HG02588 (cell line): ENCODE data around the gene CTNNA3.

Source experiments
- ATAC-seq: cut with Tn5 transposase; IDR thresholded peaks from one replicate; pipeline ENCODE4 v1.9.1; 2021; ENCODE audit warnings: mild to moderate bottlenecking, moderate library complexity; ENCODE audit not compliant: unreplicated experiment

The CTNNA3 gene

DNA sequence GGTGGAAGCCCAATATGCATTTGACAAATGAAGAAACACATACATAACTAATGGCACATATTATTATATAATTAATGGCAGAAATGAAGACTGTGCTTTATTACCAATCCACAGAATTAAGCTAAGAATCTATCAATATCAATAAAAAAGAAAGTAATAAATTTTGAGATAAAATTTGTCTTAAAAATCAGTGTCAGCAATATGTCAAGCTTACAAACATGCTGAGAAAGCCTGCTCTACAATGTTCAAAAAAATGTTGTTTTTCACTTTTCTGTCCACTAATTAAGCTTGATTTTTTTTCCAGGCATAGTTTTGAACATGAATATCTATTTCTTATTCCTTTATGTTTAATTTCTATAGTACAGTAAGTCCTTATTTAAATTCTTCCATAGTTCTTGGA is 1491.2 kb downstream of the CTNNA3 start:
- no peak for ATAC-seq

DNA sequence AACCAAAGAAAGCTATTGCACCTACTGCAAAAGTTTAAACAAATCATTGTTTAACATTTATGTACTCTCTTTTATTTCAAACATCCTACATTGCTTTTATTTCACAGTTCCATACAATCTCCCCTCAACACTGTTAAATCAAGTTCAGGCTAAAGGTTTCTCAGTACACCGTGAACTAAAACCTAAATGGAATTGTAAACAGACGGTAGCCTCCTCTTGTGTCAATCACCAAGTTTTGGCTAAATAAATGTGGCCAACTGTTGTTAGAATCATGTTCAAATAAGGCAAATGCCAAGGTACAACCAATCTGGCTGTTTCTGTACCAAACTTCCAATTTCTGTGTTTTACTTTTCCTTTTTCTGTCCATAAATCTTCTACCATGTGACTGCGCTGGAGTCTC is 1493.9 kb downstream of the CTNNA3 start:
- ATAC-seq: no peak

DNA sequence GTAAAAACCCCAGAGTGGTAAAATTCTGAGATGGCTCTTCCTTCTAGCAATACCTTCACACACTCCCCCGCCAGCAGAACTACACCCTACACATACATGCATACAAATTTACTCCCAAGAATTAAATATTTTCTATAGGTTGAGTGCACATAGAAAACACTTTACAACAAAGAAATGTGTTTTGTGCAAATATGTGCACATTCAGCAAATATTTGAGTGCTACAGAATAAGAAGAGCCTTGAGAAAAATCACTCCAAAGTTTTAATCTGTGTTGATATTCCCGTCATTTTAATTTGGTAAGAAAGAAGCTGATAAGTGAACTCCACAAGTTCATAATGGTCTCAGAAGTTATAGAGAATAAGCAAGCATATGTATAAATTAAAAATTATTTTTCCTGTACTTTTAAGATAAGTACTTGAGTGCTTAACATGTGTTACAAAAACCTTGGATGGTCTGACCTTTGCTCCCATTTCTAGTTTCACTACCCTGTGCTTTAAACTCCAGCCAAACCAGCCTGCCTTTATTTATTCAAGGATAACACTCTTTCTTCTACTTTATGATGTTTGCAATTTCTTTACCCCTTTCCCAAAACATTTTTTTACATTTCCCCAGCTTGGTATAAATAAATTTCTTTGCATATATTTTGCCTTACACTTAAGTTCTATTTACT is 1503.7 kb downstream of the CTNNA3 start:
- ATAC-seq: no peak

DNA sequence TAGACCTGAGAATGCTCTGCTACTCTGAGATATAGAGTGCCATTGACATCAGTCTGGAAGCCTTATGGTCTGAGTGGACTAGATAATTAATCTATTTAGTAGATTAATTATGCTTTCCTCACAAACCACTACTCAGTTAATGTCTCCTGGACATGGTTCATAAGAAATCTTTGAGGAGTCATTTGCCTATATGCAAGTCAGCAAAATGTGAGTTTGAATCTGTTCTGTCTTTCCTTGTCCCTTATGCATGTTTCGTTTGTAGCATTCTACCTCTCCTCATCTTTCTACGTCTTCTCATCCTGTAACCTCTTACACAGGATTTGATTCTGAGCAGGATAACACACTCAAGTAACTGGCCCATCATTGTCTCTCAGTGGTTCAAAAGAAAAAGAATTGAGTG is 1505.6 kb downstream of the CTNNA3 start:
- ATAC-seq: no peak

DNA sequence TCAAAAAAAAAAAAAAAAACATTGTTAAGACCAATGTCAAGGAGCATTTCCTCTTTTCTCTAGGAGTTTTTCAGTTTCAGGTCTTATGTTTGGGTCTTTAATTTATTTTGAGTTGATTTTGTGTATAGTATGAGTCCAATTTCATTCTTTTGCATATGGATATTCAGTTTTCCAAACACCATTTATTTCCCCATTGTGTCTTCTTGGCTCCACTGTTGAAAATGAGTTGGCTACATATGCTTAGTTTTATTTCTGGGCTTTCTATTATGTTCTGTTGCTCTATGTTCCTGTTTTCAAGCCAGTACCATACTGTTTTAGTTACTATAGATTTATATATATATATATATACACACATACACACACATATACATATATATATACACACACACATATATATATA is 1506.7 kb downstream of the CTNNA3 start:
- ATAC-seq: no peak

DNA sequence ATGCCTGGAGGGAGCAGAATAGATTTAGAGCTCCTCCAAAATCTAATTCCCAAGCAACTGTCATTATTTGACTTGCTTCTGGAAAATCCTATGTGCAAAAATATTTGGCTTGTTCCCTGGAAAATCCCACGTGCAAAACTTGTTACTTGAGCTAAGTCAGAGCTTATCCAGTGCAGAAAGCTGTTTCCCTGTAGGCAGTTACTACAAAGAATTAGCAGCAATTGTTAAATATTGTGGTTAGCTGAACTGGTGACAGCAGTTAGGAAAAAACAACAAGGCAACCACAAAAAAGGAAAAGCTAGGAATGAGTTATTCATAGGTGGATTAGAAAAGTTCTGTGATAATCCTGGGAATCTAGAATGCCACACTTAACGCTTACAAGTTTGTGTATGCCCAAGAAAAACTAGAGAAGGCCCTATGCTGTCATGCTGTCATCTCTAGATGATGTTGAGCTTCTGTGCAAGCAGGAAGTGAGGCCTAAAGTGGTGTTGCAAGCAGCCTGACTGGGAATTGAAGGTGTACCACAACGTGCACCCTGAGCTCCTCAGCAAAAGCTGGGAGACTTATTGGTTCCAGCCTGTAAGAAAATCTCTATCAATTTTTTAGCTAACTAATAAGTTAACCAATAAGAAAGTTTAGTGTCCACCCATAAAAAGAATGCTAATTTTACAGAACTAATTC is 1508.8 kb downstream of the CTNNA3 start:
- ATAC-seq: no peak

DNA sequence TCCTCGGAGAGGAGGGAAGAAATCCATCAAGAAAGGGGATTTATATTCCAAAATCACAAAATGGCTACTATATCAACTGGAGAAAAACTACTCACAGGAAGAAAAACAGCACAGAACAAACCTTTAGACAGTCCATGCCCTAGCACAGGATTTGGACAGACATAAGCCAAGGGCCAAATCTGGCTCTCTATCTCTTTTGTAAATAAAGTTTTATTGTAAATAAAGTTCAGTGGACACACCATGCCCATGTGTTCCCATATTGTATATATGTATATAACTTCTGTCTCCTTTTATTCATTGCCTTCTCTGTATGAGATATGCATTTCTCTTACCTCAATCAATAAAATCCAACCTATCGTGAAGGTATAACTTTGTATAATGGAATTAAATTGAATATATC is 1513.0 kb downstream of the CTNNA3 start:
- no peak for ATAC-seq

DNA sequence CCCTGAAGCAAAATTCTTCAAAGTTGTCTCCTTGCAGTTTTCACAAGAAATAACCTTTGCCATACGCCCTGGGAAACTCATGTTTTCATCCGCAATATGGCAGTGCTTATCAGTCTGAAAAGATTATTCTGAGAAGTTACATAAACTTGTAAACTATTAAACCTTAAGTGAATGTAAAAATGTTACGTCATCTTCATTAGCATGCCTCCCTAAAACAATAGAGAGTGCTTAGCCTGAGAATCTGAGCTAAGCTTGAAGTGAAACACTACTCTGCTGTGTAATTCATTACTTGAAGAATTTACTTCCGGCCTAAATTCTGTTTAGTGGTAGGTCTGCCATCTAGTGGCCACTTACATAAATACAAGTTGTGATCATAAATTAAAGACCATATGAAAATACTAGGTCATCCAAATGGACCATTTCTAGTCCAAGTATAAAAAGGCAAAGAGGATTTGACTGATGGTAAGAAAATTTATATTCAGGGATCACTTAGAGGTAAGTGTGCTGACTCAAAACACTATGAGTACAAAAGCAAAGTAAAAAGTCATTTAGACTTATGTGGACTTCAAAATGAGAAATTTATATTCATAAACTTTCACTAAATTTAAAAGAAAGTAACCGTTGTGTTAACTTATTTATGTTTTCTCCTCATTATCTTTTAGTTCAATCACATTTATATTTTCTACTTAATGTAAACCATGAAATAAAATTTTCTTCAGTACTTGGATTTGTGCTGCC is 1515.2 kb downstream of the CTNNA3 start:
- peak; percentile 78 for ATAC-seq

DNA sequence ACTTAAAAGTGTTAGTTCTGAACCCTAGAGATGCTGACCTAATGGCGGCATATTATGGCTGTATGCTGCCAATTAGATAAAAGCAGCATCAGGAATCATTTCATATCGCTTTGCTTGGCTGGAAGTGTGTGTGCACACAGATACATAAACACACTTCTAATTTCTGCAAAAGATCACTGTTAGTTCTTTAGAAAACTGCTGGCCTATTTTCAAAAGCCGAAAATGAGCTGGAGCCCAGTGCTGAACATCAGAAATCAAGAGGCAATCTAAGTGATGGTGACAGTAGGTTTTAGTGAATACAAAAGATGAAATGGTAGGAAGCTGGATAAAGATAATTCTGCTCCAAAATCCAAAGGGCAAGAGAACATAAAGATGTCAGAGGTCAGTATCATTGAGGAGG is 1516.0 kb downstream of the CTNNA3 start:
- ATAC-seq: no peak

DNA sequence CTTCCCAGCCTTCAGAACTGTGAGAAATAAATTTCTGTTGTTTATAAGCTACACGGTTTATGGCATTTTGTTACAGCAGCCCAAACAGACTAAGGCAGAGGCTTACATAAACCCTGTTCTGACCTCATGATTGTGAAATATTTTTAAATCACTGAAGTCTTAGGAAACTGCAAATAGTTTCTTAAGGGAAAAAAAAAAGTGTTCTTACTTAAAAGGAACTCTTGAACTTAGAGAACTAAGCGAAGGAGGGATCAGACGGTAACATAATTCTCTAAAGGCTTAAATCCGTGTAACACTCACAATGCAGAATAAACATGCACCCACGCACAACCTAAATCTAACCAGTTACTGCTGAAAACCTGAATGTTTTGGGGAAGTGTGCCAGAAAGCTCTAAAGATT is 1519.2 kb downstream of the CTNNA3 start:
- no peak for ATAC-seq

DNA sequence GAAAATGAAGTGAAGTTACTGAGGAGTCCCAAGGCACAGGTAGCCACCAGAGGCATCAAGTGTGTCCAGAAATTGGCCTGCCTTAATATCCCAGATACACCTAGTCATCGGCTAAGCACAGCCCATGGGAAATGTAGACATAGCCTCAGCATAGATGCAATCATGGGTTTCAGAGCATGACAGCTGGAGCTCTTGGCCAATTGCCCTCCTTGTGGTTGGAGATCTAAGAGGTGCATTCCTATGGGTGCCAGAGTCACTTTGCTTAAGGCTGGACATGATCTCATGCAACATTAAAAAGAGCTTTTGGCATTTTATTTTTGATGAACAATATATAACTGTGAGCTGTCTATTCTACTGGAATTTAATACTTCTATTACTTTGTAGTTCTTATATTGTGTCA is 1528.2 kb downstream of the CTNNA3 start:
- no peak for ATAC-seq

DNA sequence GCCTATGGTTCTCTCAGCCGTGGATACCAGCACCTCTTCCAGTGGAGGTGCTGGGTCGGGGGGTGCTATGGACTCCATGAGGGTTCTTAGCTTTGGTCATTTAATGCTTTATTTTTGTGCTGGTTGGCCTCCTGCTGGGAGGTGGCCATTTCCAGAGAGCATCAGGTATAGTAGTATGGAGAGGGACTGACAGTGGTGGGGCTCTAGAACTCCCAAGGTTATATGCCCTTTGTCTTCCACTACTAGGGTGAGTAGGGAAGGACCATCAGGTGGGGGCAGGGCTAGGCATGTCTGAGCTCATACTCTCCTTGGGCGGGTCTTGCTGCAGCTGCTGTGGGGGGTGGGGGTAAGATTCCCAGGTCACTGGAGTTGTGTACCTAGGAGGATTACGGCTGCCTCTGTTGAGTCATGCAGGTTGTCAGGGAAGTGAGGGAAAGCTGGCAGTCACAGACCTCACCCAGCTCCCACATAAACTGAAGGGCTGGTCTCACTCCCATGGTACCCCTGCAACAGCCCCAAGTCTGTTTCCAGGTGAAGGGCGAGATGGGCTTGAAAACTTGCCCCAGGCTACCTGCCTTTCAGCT is 1533.3 kb downstream of the CTNNA3 start:
- ATAC-seq: no peak

DNA sequence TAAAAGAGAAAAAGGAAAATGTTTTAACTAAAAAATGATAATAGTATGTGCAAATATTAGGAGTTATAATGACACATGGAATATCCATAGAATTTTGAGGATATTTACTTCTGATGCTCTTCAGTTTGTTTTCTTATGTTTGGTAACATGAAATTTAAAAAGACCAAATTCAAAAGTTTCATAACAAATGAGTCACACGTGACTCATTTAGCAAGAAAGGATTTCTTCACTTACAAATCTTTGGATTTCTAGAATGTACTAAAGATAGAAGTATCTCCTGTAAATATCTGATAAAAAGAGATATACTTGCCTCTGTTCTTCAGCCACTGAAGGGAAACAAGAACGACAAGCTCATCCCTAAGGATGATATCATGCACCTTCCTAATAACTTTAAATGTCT is 1544.6 kb downstream of the CTNNA3 start:
- no peak for ATAC-seq

DNA sequence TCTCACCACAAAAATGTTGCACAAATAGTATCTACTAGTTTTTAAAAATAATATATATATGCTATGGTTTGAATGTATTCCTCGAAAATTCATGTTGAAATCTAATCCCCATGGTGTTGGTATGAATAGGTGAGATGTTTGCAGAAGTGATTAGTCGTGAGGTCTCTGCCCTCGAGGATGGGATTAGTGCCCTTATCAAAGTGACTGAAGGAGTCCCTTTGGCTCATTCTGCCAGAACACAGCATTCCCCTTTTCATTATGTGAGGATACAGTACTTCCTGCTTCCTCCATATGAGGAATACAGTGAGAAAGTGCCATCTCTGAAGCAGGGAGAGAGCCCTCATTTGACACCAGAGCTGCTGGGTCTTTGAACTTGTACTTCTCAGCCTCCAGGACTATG is 1547.7 kb downstream of the CTNNA3 start:
- no peak for ATAC-seq

DNA sequence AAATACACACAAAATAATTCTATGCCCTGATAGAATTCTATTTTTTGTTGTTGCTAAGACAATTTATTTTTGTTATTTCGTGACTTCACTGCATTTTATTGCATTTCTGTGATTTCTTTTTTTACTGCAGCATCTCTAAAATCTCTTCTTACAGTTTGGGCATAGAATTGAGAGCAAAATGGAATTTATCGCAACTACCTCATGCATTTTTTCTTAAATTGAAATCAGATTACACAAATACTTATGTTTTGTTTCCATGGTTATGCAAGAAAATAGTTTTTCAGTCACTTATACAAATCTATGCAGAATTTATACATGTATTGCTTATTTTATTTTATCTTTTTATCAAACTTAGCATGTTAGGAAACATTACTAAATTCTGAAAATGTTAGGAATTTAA is 1552.0 kb downstream of the CTNNA3 start:
- no peak for ATAC-seq

DNA sequence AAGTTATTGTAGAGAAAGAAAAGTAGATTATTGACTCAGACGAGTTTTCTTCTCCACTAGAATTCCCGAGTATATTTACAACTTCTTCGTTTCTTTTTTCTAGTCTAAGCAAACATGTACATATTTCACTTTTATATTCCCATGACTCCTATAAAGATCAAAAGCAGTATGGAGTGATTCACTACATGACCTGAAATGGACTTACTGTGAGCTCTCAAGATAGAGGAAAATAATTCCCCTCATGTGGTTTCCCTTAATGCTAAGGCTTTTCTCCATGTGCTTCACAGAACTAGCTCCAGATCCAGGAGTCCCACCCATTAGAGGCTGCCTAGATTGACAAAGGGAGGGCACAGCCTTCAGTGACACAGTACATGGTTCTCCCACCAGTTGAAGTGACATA is 1593.2 kb downstream of the CTNNA3 start:
- no peak for ATAC-seq

DNA sequence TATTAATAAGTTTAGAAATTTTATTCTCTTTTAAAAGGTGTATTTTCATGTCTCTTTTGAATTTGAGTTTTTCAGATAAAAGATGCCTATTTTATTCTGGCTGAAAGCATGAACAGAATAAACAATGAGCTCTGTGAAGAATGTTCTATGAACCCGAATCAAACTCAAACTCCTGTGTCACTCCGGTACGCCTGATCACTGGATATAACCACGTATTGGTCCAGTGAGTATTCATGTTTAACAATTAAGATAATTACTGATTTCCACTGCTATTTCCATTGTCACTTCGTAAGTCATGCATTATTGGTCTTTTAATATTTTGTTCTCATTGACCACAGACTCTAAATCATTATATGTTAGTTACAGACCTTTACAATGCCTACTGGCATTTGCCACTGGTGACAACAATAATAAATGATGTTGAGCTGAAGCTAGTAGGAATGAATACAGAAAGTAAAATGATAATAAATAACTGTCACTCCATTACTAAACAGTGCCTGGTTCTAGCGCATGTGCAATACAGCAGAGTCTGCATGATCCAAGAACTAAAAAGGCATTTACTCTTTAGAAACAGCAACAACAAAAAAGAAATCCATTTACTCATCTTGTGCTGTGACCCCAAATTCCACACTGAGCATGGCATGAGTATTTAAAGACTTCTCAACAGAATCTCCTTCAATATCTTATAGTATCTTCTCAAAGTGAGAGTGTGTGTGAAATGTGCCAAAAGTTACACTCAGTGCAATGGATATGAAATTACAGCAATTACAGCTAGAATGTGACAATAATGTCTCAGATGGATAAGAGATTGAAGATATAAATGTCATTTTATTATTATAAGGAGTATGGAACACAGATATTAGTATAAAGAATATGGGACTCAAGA is 1597.2 kb downstream of the CTNNA3 start:
- ATAC-seq: no peak

DNA sequence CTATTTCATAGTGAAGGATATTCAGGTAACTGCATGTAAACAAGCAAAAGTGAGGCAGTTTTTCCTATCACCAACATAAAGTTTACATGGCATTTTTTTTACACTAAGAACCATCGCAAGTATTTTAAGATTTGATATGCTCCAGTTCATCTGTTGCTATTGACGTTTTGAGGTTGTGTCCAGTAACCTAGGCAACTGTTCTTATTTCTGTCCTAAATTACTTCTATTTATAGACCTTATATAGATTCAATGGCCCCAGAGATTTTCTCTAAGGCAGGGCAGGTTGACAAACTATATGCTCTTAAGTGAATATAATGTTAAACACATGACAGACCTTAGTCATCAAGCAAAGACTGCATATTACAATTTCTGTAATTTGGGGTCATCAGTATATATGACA is 1600.4 kb downstream of the CTNNA3 start:
- ATAC-seq: no peak

DNA sequence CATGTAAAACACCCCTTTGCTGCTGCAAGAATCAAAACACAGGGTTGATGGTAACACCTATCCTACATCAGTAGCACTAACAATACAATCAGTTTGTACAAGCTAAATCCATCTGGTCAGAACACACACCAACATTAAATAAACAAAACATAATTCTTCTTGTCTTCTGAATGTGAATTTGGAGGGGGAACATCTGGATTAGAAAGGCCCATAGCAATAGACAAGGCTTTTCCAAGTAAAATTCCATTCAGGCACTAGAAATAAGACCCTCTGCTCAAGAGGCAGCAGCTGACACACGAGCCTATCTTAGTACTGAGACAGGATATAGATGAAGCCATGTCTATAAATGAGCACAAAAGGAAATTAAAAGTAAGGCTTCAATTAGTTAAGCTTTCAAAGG is 1610.1 kb downstream of the CTNNA3 start:
- no peak for ATAC-seq

DNA sequence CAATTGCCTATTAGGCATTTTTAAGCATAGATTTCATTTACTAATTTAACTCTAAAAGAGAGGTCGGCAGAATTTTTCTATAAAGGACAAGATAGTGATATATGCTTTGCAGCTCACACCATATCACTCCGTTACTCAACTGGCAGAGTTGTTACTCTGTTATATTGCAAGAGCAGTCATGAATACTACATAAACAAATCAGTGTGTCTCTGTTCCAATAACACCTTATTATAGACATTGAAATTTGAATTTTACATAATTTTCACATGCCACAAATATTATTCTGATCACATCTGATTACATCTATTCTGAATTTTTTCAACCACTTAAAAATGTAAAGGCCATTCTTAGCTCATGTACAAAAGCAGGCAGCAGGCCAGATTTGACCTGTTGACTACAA is 1624.1 kb downstream of the CTNNA3 start:
- ATAC-seq: no peak

DNA sequence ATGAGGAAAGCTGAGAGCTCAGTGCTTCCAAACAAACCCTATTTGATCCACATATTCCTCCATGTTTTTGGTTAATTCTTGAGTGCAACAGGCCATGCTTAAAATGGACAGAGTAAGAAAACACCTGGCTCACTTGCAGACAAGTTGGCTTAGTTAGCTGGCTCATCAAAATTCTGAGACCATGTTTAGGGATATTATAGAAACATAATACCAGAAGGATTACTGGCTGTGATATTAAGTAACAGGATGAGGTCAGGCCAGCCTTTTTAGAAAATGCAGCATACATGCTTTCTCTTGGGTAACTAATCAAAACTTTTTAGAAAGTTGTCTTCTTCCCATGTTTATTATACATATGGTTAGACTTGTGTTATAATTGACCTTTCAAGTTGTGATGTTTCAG is 1637.4 kb downstream of the CTNNA3 start:
- ATAC-seq: no peak
